OCI-LY3 (cell line): Measurements from ENCODE around the gene STK33.
A peak's percentile ranks its signal among the peaks of the same experiment; 100 is the strongest.

ENCODE experiments used
- H2AFZ ChIP-seq: fragments of 200-600, 300-600 bp; shearing (Covaris generic); 2 replicates; pipeline ENCODE4 v1.6.0; 2014; ENCODE audit warnings: antibody characterized with exemption, low read depth, low read length
- H3K27ac ChIP-seq: fragments of 200-600, 300-600 bp; sonication (generic); 2 replicates; pipeline ENCODE4 v1.5.1; 2014; ENCODE audit warnings: mild to moderate bottlenecking, low read length, moderate library complexity, mixed read lengths
- H3K27me3 ChIP-seq: fragments of 200-600, 300-600 bp; sonication (generic); 2 replicates; pipeline ENCODE4 v1.6.1; 2014; ENCODE audit warnings: low read depth, low read length, mixed read lengths
- H3K36me3 ChIP-seq: fragments of 200-600, 300-600 bp; sonication (generic); replicated peaks from 2 replicates; pipeline ENCODE3; 2014; ENCODE audit warnings: low read depth, low read length, mixed read lengths
- H3K4me1 ChIP-seq: fragments of 300-600, 200-600 bp; sonication (generic); 2 replicates; pipeline ENCODE4 v1.6.1; 2014; ENCODE audit warnings: low read length, mixed read lengths
- H3K4me2 ChIP-seq: fragments of 200-600, 300-600 bp; sonication (generic); 2 replicates; pipeline ENCODE4 v1.6.1; 2014; ENCODE audit warnings: low read length, mixed read lengths
- H3K4me3 ChIP-seq: fragments of 300-600, 200-600 bp; sonication (generic); 2 replicates; pipeline ENCODE4 v1.5.1; 2014; ENCODE audit warnings: antibody characterized with exemption, mild to moderate bottlenecking, low read length, moderate library complexity
- H3K79me2 ChIP-seq: fragments of 300-600, 200-600 bp; shearing (Covaris generic); 2 replicates; pipeline ENCODE4 v1.6.1; 2014; ENCODE audit warnings: mild to moderate bottlenecking, low read length, mixed read lengths
- H3K9ac ChIP-seq: fragments of 300-600, 200-600 bp; shearing (Covaris generic); 2 replicates; pipeline ENCODE4 v1.6.0; 2014; ENCODE audit warnings: mild to moderate bottlenecking, low read length, moderate library complexity
- H3K9me3 ChIP-seq: fragments of 200-600, 300-600 bp; shearing (Covaris generic); 2 replicates; pipeline ENCODE4 v1.6.1; 2014; ENCODE audit warnings: low read length, mixed read lengths; ENCODE audit not compliant: insufficient read depth
- H4K20me1 ChIP-seq: fragments of 200-600, 300-600 bp; sonication (generic); 2 replicates; pipeline ENCODE4 v1.6.1; 2016; ENCODE audit warnings: low read length, mixed read lengths; ENCODE audit not compliant: insufficient read depth
- EZH2phosphoT487 ChIP-seq: fragments of 200-600 bp; shearing (Covaris generic); IDR thresholded peaks from 2 replicates; pipeline ENCODE4 v1.6.1; 2018; ENCODE audit warnings: antibody characterized with exemption, mixed run types, low read depth
- TF ChIP-seq, protein P1 (sequence below): fragments of 200-600, 300-600 bp; sonication (generic); IDR thresholded peaks from 2 replicates; pipeline ENCODE4 v1.5.1; 2014; ENCODE audit warnings: antibody characterized with exemption, low read length, low read depth

The STK33 gene

DNA sequence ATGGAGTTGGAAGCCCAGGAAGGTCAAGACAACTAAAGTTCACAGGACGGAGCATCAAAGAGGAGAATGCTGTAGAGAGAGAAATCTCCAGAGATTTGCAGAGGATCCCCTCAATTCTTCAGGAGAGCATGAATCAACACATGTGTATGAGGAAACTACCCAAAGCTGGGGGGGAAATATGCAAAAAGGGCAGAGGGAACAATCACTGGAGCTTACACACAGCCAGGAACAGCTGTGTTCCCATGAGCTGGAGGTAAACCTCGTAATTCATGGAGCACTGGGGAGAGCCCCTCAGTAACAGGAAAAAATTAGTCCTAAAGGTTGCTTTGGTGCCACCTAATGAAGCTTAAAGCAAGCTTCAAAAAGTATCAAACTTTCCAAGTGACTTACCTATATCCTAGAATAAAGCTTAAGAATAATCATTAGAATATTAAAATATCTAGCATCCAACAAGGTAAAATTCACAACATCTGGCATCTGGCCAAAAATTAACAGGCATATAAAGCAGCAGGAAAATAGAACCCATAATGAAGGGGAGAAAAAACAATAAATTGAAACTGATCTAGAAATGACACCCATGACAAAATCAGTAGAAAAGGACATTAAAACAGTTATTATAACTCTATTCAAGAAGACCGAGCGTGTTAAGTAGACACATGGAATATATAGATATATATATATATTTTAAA, 134.2 kb downstream of the STK33 start:
- H3K9me3 ChIP-seq = no peaks in the 10 kb centered on the region
- H3K4me1 ChIP-seq = no peaks in the 10 kb centered on the region
- H2AFZ ChIP-seq = no peak overlapping the region
- no peaks in the 10 kb centered on the region for H4K20me1 ChIP-seq
- no peak overlapping the region for H3K4me3 ChIP-seq
- H3K27ac ChIP-seq = no peak overlapping the region
- H3K79me2 ChIP-seq = no peaks in the 10 kb centered on the region
- TF ChIP-seq, protein P1, sequence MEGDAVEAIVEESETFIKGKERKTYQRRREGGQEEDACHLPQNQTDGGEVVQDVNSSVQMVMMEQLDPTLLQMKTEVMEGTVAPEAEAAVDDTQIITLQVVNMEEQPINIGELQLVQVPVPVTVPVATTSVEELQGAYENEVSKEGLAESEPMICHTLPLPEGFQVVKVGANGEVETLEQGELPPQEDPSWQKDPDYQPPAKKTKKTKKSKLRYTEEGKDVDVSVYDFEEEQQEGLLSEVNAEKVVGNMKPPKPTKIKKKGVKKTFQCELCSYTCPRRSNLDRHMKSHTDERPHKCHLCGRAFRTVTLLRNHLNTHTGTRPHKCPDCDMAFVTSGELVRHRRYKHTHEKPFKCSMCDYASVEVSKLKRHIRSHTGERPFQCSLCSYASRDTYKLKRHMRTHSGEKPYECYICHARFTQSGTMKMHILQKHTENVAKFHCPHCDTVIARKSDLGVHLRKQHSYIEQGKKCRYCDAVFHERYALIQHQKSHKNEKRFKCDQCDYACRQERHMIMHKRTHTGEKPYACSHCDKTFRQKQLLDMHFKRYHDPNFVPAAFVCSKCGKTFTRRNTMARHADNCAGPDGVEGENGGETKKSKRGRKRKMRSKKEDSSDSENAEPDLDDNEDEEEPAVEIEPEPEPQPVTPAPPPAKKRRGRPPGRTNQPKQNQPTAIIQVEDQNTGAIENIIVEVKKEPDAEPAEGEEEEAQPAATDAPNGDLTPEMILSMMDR = no peak
- no peak for TF ChIP-seq EZH2phosphoT487
- H3K36me3 ChIP-seq = peaks cover 4% of the 10 kb centered on the region
- no peak overlapping the region for H3K4me2 ChIP-seq
- H3K9ac ChIP-seq = no peak overlapping the region
- H3K27me3 ChIP-seq = no peaks in the 10 kb centered on the region

DNA sequence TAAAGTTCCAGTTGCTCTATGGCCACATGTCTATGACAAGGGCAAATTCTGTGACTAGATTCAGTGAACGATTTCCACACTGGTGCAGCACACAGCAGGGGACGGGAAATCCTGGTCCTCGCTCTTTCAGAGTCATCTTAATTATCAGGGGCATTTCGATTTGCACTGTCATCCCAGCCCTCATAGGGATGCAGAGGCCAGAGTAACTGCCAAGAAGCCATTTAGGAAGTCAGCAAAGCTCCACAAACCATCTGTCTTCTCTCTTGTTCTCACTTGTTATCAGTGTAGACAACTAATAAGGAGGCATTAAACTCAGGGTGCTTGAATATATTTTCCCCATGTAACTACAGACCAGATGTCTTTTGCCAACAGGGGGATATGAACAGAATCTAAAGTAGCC, 151.7 kb downstream of the STK33 start:
- H3K9me3 ChIP-seq = no peaks in the 10 kb centered on the region
- no peaks in the 10 kb centered on the region for H3K36me3 ChIP-seq
- no peaks in the 10 kb centered on the region for H3K79me2 ChIP-seq
- no peaks in the 10 kb centered on the region for H4K20me1 ChIP-seq
- no peaks in the 10 kb centered on the region for H3K27me3 ChIP-seq
- H3K4me1 ChIP-seq = peaks cover 5% of the 10 kb centered on the region; the same call in 1 of the 2 replicates
- H3K9ac ChIP-seq = no peak overlapping the region
- H2AFZ ChIP-seq = no peak overlapping the region
- H3K4me2 ChIP-seq = no peak overlapping the region
- H3K4me3 ChIP-seq = no peak overlapping the region
- no peak overlapping the region for H3K27ac ChIP-seq
- TF ChIP-seq, protein P1 = no peak

DNA sequence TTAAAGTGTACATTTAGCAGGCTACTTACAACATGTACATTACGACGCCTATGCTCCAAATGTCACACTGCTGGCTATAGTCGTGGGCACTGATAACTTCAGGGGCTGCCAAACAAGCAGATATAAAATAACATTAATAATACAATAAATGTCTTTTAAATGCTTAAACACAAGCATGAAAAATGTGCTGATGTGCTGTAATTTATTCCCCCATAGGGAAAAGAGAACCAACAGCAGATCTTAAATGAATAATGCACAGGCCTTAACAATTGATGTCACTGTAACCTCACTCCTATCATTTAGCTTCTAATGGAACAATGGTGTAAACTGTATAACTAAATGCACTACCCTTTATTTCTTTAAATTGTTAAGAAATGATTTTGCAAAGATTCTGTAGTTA, 153.4 kb downstream of the STK33 start:
- Histone ChIP-seq H3K9ac (no peak overlapping the region), H3K9me3 (no peaks in the 10 kb centered on the region), H3K27ac (no peak overlapping the region), H3K4me1 (peaks cover 5% of the 10 kb centered on the region; the same call in 1 of the 2 replicates), H3K79me2 (no peaks in the 10 kb centered on the region), H3K4me3 (no peak overlapping the region), H3K4me2 (no peak overlapping the region), H3K27me3 (no peaks in the 10 kb centered on the region), H2AFZ (no peak overlapping the region), H4K20me1 (no peaks in the 10 kb centered on the region), H3K36me3 (no peaks in the 10 kb centered on the region)
- no peak for TF ChIP-seq EZH2phosphoT487
- TF ChIP-seq, protein P1 = no peak

DNA sequence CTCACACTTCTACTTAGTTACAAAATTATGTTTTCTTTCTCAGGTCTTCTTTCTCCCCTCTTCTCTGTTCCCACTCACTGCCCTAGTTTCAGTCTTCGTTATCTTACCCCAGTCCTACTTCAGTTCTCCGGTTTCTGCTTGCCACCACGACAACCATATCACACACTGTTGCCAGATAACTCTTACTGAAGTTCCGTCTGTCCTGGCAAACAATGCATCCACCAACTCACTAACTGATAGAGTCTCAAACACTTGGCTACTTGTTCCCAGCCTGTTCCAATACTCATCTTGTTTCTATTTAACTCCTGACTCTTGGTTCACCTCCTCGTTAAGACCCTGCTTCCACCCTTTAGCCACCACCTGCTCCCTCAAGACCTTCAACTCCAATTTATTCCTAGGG, 164.5 kb downstream of the STK33 start:
- no peak overlapping the region for H2AFZ ChIP-seq
- H3K79me2 ChIP-seq = no peaks in the 10 kb centered on the region
- no peak overlapping the region for H3K9ac ChIP-seq
- H3K4me3 ChIP-seq = no peak overlapping the region
- H3K27ac ChIP-seq = no peak overlapping the region
- peaks cover 3% of the 10 kb centered on the region for H3K36me3 ChIP-seq
- H4K20me1 ChIP-seq = no peaks in the 10 kb centered on the region
- no peak for TF ChIP-seq EZH2phosphoT487
- TF ChIP-seq, protein P1 = no peak
- peak overlapping the region; percentile 13; the same call in 1 of the 2 replicates for H3K4me2 ChIP-seq
- H3K27me3 ChIP-seq = no peaks in the 10 kb centered on the region
- H3K4me1 ChIP-seq = peaks cover 8% of the 10 kb centered on the region; the same call in 1 of the 2 replicates
- H3K9me3 ChIP-seq = no peaks in the 10 kb centered on the region
